Kidney glomerular epithelial cell (primary cell): ENCODE measurements around the gene ERCC6L.
A peak's percentile ranks its signal among the peaks of the same experiment; 100 is the strongest.

Experiments
- DNase-seq: peaks from one replicate; lab custom pipeline; 2025; lab: John Stamatoyannopoulos, UW

The ERCC6L gene, protein sequence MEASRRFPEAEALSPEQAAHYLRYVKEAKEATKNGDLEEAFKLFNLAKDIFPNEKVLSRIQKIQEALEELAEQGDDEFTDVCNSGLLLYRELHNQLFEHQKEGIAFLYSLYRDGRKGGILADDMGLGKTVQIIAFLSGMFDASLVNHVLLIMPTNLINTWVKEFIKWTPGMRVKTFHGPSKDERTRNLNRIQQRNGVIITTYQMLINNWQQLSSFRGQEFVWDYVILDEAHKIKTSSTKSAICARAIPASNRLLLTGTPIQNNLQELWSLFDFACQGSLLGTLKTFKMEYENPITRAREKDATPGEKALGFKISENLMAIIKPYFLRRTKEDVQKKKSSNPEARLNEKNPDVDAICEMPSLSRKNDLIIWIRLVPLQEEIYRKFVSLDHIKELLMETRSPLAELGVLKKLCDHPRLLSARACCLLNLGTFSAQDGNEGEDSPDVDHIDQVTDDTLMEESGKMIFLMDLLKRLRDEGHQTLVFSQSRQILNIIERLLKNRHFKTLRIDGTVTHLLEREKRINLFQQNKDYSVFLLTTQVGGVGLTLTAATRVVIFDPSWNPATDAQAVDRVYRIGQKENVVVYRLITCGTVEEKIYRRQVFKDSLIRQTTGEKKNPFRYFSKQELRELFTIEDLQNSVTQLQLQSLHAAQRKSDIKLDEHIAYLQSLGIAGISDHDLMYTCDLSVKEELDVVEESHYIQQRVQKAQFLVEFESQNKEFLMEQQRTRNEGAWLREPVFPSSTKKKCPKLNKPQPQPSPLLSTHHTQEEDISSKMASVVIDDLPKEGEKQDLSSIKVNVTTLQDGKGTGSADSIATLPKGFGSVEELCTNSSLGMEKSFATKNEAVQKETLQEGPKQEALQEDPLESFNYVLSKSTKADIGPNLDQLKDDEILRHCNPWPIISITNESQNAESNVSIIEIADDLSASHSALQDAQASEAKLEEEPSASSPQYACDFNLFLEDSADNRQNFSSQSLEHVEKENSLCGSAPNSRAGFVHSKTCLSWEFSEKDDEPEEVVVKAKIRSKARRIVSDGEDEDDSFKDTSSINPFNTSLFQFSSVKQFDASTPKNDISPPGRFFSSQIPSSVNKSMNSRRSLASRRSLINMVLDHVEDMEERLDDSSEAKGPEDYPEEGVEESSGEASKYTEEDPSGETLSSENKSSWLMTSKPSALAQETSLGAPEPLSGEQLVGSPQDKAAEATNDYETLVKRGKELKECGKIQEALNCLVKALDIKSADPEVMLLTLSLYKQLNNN

DNA sequence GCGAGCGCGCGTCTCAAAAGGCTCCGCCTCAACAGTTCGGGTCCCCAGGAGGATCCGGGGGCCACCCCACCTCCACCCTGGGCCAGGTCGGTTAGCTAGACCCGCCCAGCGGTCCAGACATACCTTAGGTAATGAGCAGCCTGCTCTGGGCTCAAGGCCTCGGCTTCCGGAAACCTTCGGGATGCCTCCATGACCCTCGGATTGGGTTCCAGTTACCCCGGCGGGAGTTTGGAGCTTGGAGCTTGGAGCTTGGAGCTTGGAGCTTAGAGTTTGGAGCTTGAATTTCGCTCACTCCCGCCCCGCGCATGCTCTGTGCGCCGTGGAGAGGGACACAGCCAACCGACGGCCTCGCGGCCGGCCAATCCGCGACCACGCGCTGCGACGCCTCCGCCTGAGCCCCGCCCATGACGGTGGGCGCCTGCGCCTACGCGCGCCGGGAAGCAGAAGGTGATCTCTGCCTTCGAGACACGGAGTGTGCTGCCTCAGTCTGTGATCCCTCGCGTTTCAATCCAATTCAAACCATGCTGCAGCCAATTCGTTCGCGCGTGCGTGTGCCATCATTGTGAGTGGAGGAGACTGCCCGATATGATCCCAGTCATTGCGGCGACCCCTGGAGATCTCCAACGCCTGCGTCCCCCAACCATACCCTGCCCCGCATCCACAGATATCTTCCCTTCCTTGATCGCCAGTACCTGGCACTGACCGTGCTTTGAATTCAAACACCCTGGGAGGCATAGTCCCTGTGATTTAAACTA, at the start of gene ERCC6L:
Gene ERCC6L, minus strand, starts transcription at position 307 of the 755 bp plus-strand sequence. Its CDS starts 116 bp downstream, at position 191.
- DNase-seq = peak; percentile 62

DNA sequence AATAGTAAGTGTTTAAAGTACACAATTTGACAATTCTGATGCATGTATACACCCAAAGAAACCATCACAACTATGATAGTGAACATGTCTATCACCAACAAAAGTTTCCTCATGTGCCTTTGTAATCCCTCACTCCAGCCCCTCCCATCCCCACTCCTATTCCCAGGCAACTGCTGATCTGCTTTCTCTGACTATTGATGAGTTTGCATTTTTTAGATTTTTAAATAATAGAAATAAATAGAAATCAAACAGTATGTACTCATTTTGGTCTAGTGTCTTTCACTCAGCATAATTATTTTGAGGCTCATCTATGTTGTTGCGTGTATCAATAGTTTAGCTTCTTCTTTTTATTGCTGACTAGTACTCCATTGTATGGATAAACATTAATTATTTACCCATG, 43.5 kb upstream of the ERCC6L start:
- no peak for DNase-seq

DNA sequence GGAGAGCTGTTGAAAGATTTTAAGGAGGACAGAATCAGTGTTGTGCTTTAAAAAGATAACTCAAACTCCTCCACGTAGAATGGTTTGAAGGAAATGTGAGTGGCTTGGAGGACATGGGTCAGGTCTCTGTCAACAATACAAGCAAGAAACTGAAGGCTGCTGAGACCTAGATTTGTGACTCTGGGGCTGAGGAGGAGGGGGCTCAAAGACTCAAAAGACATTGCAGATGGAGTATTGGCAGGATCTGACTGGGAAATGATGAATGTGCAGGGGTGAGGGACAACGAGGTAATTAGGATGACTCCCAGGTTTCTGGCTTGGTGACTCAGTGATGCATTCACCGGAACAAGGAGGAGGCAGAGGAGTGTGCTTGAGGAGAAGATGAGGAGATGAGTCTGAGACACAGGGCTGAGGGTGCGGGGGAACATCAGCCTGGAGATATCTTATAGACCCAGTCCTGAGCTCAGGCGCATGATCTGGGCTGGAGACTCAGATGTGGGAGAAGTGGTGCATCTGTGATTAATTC, 41.6 kb upstream of the ERCC6L start:
- peak; percentile 41 for DNase-seq

DNA sequence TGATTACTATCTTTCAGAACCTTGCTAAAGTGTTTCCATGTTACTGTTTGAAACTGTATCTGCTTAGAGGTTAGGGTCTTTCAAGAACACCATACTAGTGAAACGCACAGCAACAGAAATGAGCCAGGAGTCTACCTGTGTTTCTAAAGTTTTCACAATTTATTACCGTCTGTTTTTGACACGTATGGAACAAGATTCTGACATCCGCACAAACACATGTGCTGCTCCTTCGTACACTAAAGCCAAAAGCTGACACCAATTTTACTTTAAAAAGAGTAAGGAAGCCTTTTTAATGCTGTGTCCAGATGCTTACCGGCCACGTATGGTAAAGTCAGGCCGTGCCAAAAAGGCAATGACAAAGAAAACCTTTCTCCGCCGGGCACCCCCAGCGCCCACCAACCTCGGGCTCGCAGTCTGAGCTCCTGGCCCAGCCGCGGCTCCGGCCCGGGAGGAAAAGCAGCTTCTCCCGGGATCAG, 37.7 kb upstream of the ERCC6L start:
- DNase-seq = no peak

DNA sequence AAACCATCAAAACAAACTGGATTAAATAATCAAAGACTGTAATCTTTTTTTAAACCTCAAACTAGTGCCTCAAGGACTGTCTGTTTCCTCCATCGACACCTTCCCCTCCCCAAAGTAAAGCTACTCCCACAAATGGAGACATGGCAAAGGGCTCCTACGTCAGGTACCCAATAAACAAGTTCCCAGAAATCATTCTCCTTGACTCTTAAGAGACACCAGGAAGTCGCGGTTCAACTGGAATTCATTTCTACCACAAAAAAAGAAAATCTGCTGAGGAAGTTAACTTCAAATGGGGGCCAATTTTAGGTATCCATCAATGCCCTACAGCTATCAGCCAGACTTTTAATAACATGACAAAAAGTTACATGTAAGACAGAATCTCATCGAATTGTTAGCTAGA, 35.7 kb upstream of the ERCC6L start:
- no peak for DNase-seq

DNA sequence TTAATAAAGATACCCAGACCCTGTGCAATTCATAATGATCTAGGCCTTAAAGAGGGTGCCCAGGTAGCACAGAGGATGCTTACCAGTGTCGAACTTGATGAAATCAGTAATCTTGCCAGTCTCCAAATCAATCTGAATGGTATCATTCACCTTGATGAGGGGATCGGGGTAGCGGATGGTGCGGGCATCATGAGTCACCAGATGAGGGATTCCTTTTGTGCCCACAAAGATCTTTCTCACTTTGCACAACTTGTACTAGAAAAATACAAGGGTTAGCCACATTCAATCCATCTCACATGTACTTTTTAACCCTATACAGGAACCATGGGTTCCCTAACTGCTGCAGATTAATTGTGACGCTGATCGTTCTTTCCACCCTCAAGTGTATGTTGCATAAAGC, 34.9 kb upstream of the ERCC6L start:
- no peak for DNase-seq

DNA sequence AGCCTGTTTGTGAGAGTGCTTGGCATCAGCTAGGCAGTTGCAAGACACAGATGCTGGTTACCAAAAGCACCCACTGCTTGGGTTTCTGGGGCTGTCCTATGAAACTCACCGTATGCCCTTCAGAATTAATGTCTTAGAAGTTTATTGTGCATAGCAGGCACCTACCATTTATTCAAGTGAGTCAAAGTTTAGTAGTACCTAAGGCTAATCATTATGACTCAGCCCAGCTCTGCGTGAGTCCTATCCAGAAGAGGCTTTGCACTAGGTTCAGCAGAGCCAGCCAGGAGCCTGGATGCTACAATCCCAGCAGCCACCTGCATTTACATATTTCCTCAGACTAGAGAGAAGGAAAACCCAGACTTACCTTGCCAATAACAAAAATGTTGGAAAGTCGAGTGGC, 34.0 kb upstream of the ERCC6L start:
- peak; percentile 8 for DNase-seq

DNA sequence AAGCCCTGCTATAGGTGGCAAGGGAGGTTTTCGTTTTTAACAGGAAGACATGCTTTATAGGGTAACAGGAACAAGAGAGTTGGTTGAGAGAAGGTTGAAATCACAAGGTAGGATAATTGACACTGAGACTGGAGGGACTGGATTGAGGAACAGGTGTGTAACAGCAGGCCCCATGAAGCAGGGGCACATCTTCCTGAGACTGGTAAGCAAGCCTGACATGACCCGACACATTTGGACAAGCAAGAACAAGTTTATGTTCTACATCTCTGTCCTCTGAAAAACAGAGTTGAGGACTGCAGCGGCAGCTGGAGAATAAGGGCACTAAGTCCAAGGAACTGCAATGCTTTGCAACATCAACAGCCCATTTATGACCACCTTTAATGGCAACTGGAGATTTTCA, 33.0 kb upstream of the ERCC6L start:
- no peak for DNase-seq

DNA sequence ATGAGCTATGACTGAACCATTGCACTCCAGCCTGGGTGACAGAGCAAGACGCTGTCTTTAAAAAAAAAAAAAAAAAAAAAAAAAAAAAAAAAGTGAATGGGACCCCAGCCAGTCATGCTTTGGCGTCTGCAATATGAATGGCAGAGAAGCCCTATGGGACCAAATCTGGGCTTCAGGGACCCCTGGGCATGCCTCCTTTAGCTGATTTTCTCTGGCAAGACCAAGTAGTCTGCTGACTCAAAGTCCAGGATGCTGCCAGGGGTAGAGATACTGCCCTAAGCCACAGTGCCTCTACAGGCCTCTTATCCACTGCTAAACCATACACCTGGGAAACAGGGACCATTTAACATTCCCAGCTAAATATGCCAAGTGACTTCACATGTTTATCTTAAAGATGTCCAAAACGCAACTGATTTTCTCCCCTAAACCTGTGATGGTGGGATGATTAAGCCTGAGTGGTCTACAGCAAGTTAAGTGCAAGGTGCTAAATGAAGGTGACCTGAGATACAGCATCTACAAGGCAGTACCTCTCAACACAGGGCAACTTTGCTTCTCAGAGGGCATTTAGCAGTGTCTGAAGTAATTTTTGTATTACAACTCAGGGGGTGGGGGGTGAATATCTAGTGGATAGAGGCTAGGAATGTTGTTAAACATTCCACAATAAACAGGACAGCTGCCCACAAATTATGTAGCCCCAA, 32.4 kb upstream of the ERCC6L start:
- DNase-seq = no peak

DNA sequence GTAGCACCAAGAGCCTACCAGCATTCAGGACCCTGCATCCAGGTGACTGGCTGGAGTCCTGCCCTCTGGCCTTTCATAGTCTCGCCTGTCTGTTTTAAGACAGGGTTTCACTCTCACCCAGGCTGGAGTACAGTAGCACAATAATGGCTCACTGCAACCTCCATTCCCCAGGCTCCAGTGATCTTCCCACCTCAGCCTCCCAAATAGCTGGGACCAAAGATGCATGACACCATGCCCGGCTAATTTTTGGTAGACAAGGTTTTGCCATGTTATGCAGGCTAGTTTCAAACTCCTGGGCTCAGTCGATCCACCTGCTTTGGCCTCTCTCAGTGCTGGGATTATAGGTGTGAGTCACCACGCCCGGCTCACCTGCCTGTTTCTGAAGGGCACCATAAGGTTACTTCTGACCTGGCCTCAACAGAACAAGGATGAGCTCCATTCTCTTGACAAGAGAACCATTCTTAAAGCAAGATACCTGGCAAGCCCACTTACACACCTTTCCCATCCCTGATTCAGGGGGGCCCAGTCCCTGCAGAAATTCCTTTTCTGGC, 31.6 kb upstream of the ERCC6L start:
- DNase-seq = no peak

DNA sequence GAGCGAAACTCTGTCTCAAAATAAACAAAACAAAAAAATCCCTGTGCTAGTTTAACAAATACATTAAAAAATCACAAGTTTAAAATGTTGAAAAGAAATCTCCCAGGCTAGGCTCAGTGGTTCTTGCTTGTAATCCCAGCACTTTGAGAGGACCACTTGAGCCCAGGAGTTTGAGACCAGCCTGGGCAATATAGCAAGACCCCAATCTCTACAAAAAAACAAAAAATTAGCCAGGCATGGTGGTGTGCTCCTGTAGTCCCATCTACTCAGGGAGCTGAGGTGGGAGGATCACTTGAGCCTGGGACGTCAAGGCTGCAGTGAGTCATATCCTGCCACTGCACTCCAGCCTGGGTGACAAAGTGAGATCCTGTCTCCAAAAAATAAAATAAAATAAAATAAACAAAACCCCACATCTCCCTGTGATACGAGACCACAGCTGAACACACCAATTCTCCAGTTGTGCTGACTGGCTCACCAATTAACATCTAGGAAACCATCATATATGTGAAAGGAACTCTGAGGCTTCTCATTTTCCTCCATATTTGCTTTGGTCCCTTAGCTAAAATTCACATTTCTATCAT, 30.9 kb upstream of the ERCC6L start:
- DNase-seq = no peak

DNA sequence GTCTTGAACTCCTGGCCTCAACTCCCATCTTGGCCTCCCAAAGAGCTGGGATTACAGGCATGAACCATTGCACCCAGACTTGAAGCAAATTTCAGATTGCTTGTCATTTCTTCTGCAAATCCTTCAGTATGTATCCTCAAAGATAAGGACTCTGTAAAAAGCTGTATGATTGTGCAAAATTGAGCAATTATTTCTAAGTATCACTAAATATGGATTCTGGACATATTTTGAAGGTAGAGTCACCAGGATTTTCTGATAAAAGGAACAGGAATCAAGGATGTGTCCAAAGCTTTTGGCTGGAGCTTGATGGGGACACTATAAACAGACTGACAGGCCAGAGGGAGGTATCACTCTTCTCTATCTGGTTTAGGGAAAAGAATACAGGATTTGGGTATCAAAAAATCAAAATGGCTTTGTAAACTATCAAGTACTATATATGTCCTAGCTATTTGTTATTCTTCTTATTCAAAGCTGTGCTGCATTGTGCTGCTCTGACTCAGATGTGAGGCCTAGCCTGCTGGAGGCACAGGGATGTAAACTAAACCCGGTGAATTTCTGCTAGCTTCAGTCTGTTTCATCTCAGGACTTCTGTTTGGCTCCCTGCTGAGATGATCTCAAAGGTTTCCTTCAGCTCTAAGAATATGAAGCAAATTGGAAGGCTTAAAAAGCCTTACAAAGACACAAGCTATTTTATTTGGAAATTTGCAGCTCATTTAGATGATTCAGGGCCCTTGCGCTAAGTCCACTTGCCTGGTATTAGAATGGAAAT, 30.0 kb upstream of the ERCC6L start:
- no peak for DNase-seq

DNA sequence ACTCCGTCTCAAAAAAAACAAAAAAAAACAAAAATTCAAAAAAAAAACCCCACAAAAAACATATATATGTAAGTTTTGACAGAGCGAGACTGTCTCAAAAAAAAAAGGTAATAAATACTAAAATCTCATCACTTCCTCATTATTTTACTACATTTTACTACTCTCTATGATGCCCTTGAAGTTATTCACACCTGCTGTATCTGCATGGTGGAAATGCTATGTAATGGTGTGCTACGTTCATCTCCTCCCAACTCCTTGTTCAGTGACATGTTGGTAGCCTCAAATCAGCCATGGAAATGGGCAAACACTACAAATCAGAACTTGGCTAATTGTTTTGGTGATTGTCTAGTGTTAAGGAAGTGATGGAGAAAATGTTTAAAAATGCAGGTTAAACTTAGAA, 26.4 kb upstream of the ERCC6L start:
- no peak for DNase-seq

DNA sequence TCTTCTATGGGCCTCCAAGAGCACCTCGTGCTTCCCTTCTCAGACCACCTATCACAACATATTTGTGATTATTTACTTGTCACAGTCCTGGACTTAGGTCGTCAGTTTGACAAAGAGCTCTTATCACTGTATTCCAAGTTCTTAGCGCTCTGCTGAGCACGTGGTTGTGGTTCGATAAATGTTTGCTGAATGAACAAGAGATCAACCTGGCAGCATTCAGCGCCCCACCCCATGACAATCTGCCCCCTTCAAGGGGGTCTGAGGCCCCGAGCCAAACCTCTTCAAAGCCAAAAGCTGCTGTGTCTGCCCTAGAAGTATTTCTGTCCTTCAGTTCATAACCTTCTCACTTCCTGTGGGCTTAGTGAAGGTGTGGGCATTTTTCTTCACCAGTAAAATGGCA, 23.2 kb upstream of the ERCC6L start:
- no peak for DNase-seq

DNA sequence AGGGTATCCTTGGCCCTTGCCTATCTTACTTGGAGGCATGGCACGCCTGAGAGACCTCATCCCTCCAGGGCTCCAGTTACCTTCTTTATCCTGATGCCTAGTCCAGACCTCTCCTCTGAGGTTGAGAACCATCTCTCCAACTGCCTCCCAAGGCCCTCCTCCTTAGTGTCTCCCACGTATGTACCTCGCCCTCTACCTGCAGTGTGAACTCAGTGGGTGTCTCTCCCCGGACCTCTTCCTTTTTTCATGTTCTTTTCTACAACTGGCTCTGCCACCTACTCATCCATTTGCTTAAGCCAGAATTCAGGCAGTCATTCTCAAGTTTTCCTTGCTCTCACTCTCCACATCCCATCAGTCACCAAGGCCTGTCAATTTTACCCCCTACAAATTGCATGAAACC, 21.6 kb upstream of the ERCC6L start:
- DNase-seq = no peak

DNA sequence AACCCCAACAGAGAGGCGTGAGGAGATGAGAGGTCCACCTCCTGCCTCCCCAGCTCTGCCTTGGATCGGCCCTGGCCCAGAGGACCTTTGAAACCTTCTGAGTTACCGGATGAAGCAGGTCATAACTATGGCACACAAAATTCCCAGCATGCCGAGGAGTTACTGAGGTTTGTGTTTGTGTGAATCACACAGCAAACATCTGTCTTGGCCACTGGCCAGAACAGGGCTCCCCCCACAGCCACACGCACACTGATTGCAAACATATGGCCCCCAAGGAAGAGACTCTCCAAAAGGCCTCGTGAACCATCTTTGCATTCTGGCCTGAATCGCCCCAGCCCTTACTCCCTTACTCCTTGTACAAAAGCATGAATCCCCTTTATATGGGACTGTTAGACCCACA, 19.3 kb upstream of the ERCC6L start:
- DNase-seq = peak; percentile 14

DNA sequence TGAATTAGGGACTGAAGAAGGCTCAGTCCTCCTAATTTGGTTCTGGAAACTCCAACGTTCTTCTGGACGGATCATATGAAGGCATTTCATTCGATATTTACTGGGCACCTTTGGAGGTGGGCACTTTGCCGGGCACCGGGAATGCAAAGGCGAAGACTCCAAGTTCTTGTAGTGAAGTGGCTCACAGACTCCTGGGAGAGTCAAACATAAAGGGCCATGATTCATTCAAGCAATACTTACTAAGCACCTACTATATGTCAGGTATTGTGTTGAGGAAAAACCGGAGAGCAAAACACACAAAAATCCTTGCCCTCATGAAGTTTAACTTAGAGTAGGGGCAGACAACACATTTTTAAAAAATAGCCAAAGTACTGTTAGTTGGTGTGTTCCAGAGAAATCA, 17.0 kb upstream of the ERCC6L start:
- no peak for DNase-seq

DNA sequence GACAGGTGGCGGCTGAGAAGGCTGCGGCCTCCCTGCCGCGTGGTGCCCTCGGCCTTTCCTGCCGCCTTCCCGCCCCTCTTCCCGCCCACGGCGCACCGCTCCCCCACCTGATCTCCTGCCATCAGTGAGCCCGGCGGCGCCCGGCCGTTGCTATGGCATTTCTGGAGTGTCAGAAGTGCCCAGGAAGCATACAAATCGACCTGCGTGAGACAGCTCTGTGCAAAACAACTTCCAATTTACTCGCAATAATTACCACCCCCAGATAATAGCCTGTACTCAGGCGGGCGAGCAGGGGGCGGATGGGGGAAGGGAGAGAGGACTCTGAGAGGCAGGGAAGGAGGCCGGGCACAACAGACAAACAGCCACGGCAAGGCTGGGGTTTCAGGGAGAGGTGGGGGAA, 16.6 kb upstream of the ERCC6L start:
- DNase-seq = no peak

DNA sequence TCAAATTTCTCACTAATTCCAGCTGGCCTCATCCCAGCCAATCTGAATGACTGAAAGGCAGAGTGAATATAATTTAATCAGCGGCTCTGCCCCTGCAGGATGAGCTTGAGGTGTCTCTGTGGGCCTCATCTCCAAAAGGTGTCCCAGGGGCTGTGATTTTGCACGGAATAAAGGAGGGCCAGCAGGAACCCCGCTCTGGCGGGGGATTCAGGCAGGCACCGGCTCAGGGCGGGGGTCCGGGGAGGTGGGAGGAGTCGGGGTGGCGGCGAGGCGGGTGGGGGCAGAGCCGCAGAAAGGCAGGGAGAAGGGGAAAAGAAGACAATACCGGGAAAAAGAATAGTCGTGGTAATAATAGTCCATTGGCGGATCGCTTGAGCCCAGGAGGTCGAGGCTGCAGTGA, 16.0 kb upstream of the ERCC6L start:
- no peak for DNase-seq
